Liver (tissue), 9 donors: Measurements from ENCODE around the gene TRIM29. TPM values are rescaled to one million over a fixed set of nuclear protein-coding genes. Genes with fewer than 3 reads are reported as not detected.

Experiments
- DNase-seq: peaks from one replicate; pipeline ENCODE4 v3.0.0-alpha.2; 2017; ENCODE audit warnings: low spot score
- H3K27ac ChIP-seq, 2 donors: one replicate each; pipeline ENCODE4 v1.7.0; 2013; ENCODE audit warnings: inconsistent platforms in 2 of 2, low read length in 2 of 2, control low read depth in 1 of 2, low read depth in 1 of 2, mild to moderate bottlenecking in 1 of 2
- H3K27me3 ChIP-seq, 4 donors: one replicate each; pipeline versions ENCODE4 v1.6.1 to v1.7.0; 2013; ENCODE audit warnings: low read length in 3 of 4, inconsistent platforms in 1 of 4, mild to moderate bottlenecking in 1 of 4, moderate library complexity in 1 of 4; ENCODE audit not compliant: control insufficient read depth in 4 of 4, insufficient read depth in 4 of 4
- H3K36me3 ChIP-seq, 4 donors: one replicate each; pipeline versions ENCODE4 v1.6.1 to v1.7.0; 2013; ENCODE audit warnings: low read length in 3 of 4, mild to moderate bottlenecking in 3 of 4, low read depth in 1 of 4, moderate library complexity in 1 of 4; ENCODE audit not compliant: control insufficient read depth in 4 of 4, insufficient read depth in 3 of 4
- H3K4me1 ChIP-seq, 4 donors: one replicate each; pipeline versions ENCODE4 v1.6.1 to v1.7.0; 2013; ENCODE audit warnings: low read length in 3 of 4, mild to moderate bottlenecking in 3 of 4, moderate library complexity in 1 of 4; ENCODE audit not compliant: control insufficient read depth in 4 of 4, insufficient read depth in 4 of 4
- H3K4me3 ChIP-seq, 3 donors: one replicate each; pipeline versions ENCODE4 v1.6.1 to v1.7.0; 2013; ENCODE audit warnings: low read length in 3 of 3, control low read depth in 1 of 3, low read depth in 1 of 3, mild to moderate bottlenecking in 1 of 3
- H3K9ac ChIP-seq, 2 donors: one replicate each; pipeline ENCODE4 v1.7.0; 2013; ENCODE audit warnings: low read length in 2 of 2, mild to moderate bottlenecking in 2 of 2, moderate library complexity in 2 of 2, control low read depth in 1 of 2, low read depth in 1 of 2
- H3K9me3 ChIP-seq, 4 donors: one replicate each; pipeline versions ENCODE4 v1.6.1 to v1.7.0; 2013; ENCODE audit warnings: low read length in 3 of 4; ENCODE audit not compliant: control insufficient read depth in 4 of 4
- ATF3 ChIP-seq: IDR thresholded peaks from 2 replicates; pipeline ENCODE4 v1.6.1; 2016; ENCODE audit warnings: antibody characterized with exemption
- EGR1 ChIP-seq, 2 donors: IDR thresholded peaks; 2 replicates each; pipeline ENCODE4 v1.6.1; 2016 to 2018; ENCODE audit warnings: antibody characterized with exemption in 2 of 2, low read depth in 2 of 2
- FOXA1 ChIP-seq: IDR thresholded peaks from 2 replicates; pipeline ENCODE4 v1.6.1; 2016; ENCODE audit warnings: antibody characterized with exemption
- FOXA2 ChIP-seq: IDR thresholded peaks from 2 replicates; pipeline ENCODE4 v1.6.1; 2016; ENCODE audit warnings: antibody characterized with exemption
- GABPA ChIP-seq, 2 donors: IDR thresholded peaks in 1 of 2; conservative IDR thresholded peaks in 1 of 2; 2 replicates each; pipeline ENCODE4 v1.6.1; 2016; ENCODE audit warnings: antibody characterized with exemption in 2 of 2, mild to moderate bottlenecking in 1 of 2, moderate library complexity in 1 of 2
- HNF4A ChIP-seq, 2 donors: conservative IDR thresholded peaks; 2 replicates each; pipeline ENCODE4 v1.6.1; 2016; ENCODE audit warnings: antibody characterized with exemption in 2 of 2, mild to moderate bottlenecking in 2 of 2
- HNF4G ChIP-seq: IDR thresholded peaks from 2 replicates; pipeline ENCODE4 v1.6.1; 2016; ENCODE audit warnings: antibody characterized with exemption
- JUND ChIP-seq, 2 donors: IDR thresholded peaks; 2 replicates each; pipeline ENCODE4 v1.6.1; 2016; ENCODE audit warnings: antibody characterized with exemption in 2 of 2
- NR2F2 ChIP-seq: IDR thresholded peaks from 2 replicates; pipeline ENCODE4 v1.6.1; 2016; ENCODE audit warnings: antibody characterized with exemption
- RAD21 ChIP-seq, 2 donors: IDR thresholded peaks; 2 replicates each; pipeline ENCODE4 v1.6.1; 2016; ENCODE audit warnings: antibody characterized with exemption in 2 of 2, mild to moderate bottlenecking in 2 of 2
- RXRA ChIP-seq, 2 donors: IDR thresholded peaks; 2 replicates each; pipeline ENCODE4 v1.6.1; 2017 to 2018; ENCODE audit warnings: antibody characterized with exemption in 2 of 2, mild to moderate bottlenecking in 1 of 2
- SP1 ChIP-seq: IDR thresholded peaks from 2 replicates; pipeline ENCODE4 v1.6.1; 2018; ENCODE audit warnings: antibody characterized with exemption, mild to moderate bottlenecking
- TAF1 ChIP-seq: conservative IDR thresholded peaks from 2 replicates; pipeline ENCODE4 v1.6.1; 2016; ENCODE audit warnings: antibody characterized with exemption, mild to moderate bottlenecking
- YY1 ChIP-seq: IDR thresholded peaks from 2 replicates; pipeline ENCODE4 v1.6.1; 2016; ENCODE audit warnings: antibody characterized with exemption, mild to moderate bottlenecking
- ZBTB33 ChIP-seq: IDR thresholded peaks from 2 replicates; pipeline ENCODE4 v1.6.1; 2016; ENCODE audit warnings: antibody characterized with exemption
- WGBS: extraction: QIAGEN DNeasy Blood & Tissue Kit; methylation state at CpG from one replicate; pipeline ENCODE4 v1.1.7; 2013; 5-methylcytosine and 5-hydroxymethylcytosine counted together
- polyA plus RNA-seq, 2 donors: library from polyadenylated mRNA; stranded (reverse) in 1 of 2; unstranded in 1 of 2; fragments of 200-250 nt in 1 of 2; fragments of >200 nt in 1 of 2; fragmentation: Nextera tagmentation in 1 of 2; extraction: Ambion mirVana in 1 of 2; gene quantifications; one replicate each; pipeline versions ENCODE4 v1.2.1 to v1.2.3, GENCODE V29; 2013 to 2015
- total RNA-seq, 2 donors: library from RNA; depleted of rRNA; stranded (reverse); fragments of >200 nt; gene quantifications; one replicate each; pipeline ENCODE4 v1.2.3, GENCODE V29; 2014
- TF ChIP-seq, protein P1 (sequence below): IDR thresholded peaks from 2 replicates; pipeline ENCODE4 v1.6.1; 2016; ENCODE audit warnings: antibody characterized with exemption, mild to moderate bottlenecking
- TF ChIP-seq, protein P2 (sequence below): fragments of 150-350 bp; IDR thresholded peaks from 2 replicates; pipeline ENCODE4 v1.5.1; 2017; ENCODE audit warnings: improper control_type of control experiment, low read depth, low read length; ENCODE audit not compliant: missing input control
- donor health status: healthy.
- donor health status: healthy.
- donor health status: healthy.
- donor health status: healthy.
- donor health status: healthy.

The TRIM29 gene
- total and polyA plus RNA-seq, 4 donors: 0.22 to 0.89 (median 0.35) TPM

GRCh38 chr11:120119121-120119520 lies 18.8 kb downstream of the TRIM29 start:
- Histone ChIP-seq H3K9ac (no peak overlapping the region), H3K27me3 (no peaks in the 10 kb centered on the region), H3K9me3 (no peaks in the 10 kb centered on the region), H3K4me3 (no peak overlapping the region), H3K27ac (no peak overlapping the region), H3K4me1 (no peaks in the 10 kb centered on the region), H3K36me3 (no peaks in the 10 kb centered on the region)
- DNase-seq: no peak
- TF ChIP-seq HNF4A (conservative IDR thresholded peaks at IDR 0.05) (no peak), JUND (IDR thresholded peaks at IDR 0.05) (no peak), TAF1 (no peak), FOXA2 (no peak), NR2F2 (no peak), EGR1 (IDR thresholded peaks at IDR 0.05; ENCODE audit: low read depth in 2 of 2) (no peak), SP1 (no peak), RXRA (IDR thresholded peaks at IDR 0.05) (no peak), ZBTB33 (no peak), GABPA (IDR thresholded peaks at IDR 0.05 in 1 of 2, conservative IDR thresholded peaks at IDR 0.05 in 1 of 2) (no peak)
- TF ChIP-seq, protein P1, sequence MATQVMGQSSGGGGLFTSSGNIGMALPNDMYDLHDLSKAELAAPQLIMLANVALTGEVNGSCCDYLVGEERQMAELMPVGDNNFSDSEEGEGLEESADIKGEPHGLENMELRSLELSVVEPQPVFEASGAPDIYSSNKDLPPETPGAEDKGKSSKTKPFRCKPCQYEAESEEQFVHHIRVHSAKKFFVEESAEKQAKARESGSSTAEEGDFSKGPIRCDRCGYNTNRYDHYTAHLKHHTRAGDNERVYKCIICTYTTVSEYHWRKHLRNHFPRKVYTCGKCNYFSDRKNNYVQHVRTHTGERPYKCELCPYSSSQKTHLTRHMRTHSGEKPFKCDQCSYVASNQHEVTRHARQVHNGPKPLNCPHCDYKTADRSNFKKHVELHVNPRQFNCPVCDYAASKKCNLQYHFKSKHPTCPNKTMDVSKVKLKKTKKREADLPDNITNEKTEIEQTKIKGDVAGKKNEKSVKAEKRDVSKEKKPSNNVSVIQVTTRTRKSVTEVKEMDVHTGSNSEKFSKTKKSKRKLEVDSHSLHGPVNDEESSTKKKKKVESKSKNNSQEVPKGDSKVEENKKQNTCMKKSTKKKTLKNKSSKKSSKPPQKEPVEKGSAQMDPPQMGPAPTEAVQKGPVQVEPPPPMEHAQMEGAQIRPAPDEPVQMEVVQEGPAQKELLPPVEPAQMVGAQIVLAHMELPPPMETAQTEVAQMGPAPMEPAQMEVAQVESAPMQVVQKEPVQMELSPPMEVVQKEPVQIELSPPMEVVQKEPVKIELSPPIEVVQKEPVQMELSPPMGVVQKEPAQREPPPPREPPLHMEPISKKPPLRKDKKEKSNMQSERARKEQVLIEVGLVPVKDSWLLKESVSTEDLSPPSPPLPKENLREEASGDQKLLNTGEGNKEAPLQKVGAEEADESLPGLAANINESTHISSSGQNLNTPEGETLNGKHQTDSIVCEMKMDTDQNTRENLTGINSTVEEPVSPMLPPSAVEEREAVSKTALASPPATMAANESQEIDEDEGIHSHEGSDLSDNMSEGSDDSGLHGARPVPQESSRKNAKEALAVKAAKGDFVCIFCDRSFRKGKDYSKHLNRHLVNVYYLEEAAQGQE: no peak
- TF ChIP-seq, protein P2, sequence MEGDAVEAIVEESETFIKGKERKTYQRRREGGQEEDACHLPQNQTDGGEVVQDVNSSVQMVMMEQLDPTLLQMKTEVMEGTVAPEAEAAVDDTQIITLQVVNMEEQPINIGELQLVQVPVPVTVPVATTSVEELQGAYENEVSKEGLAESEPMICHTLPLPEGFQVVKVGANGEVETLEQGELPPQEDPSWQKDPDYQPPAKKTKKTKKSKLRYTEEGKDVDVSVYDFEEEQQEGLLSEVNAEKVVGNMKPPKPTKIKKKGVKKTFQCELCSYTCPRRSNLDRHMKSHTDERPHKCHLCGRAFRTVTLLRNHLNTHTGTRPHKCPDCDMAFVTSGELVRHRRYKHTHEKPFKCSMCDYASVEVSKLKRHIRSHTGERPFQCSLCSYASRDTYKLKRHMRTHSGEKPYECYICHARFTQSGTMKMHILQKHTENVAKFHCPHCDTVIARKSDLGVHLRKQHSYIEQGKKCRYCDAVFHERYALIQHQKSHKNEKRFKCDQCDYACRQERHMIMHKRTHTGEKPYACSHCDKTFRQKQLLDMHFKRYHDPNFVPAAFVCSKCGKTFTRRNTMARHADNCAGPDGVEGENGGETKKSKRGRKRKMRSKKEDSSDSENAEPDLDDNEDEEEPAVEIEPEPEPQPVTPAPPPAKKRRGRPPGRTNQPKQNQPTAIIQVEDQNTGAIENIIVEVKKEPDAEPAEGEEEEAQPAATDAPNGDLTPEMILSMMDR: no peak
- WGBS: 90% methylated on average over 4 of the region's 4 CpGs

DNA sequence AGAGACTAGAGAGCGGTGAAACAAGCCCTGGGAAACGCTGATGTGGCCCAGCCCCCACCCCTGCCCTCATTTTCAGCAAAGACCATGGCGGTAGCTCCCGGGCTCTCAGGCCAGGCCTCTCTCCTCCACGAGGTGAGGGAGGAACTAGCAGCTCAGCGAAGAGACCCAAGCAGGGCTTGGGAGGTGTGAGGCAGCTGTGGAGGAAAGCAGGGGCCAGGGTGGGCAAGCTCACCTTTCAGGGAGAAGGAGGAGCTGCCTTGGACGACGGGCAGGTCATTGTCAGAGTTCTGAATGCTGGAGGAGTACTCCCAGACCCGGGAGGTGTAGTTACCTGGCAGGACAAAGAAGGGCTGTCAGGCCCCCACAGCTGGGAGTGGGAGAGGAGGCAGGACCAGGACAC lies 19.9 kb downstream of the TRIM29 start:
- H3K27me3 ChIP-seq: no peaks in the 10 kb centered on the region
- no peak overlapping the region for H3K27ac ChIP-seq
- H3K36me3 ChIP-seq: no peaks in the 10 kb centered on the region
- no peak overlapping the region for H3K4me3 ChIP-seq
- no peaks in the 10 kb centered on the region for H3K9me3 ChIP-seq
- H3K4me1 ChIP-seq: no peaks in the 10 kb centered on the region
- H3K9ac ChIP-seq: no peak overlapping the region
- 67% methylated on average over 9 of the region's 9 CpGs for WGBS
- no peak for DNase-seq
- TF ChIP-seq EGR1 (IDR thresholded peaks at IDR 0.05; ENCODE audit: low read depth in 2 of 2): no peak
- no peak for TF ChIP-seq FOXA1
- no peak for TF ChIP-seq JUND (IDR thresholded peaks at IDR 0.05)
- TF ChIP-seq, protein P1: no peak
- TF ChIP-seq YY1: no peak
- no peak for TF ChIP-seq NR2F2
- no peak for TF ChIP-seq FOXA2
- no peak for TF ChIP-seq HNF4G
- TF ChIP-seq RXRA (IDR thresholded peaks at IDR 0.05): no peak
- no peak for TF ChIP-seq TAF1
- TF ChIP-seq ZBTB33: no peak
- no peak for TF ChIP-seq SP1
- TF ChIP-seq RAD21 (IDR thresholded peaks at IDR 0.05): no peak
- TF ChIP-seq ATF3: no peak
